ENCODE results near the gene NME7.
A peak's percentile ranks its signal among the peaks of the same experiment; 100 is the strongest.
"Not testable (repeated sequence)": the region's sequence is repeated elsewhere in the genome, so short reads cannot be mapped to it uniquely, and the experiment has no call there.

The NME7 gene
- 4.0 to 17.7 (median 13.1) reads per million in 9 experiments for total RNA-seq

DNA sequence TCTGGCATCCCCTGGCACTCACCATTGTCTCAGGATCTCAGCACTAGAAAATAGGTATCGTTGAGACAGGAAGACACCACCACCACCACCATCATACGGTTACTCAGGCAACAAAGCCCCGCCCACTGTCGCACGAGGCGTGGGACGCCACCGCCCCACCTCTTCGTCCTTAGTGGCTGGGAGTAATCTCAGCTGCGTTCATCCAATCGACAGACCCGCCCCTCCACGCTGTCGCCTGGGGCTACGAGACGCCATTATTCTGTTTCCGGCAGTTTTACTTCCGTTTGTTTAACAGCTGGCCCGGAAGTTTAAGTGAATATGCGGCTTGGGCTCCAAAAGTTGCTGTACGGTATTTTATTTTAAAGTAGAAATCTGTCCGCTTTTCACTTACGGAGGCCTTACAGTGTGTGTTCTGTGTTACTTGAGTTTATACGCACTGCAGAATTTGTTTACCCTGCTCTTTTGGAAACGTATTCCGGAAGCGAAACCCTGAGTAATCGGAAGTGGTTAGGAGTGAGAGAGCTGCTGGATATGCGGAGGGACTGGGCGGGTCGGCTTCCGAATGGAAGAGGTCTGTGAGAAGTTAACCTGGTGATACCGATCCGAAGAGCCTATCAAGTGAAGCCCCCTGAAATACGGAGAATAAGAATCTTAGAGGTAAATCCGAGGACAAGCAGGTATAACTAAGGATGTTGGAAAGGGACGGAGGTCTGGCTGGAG lies at the start of gene NME7, which contains the start of gene BLZF1:
NME7 (minus strand) TSS at position 112 of the 720 bp plus-strand sequence; CDS start at position 25, 87 bp downstream.
BLZF1 (plus strand) TSS at position 510 of the 720 bp plus-strand sequence. CDS start 1,328 bp downstream, outside the sequence.
- H3K36me3 Mint-ChIP-seq (ENCODE audit: insufficient read depth): peaks cover 6% of the 10 kb centered on the region
- H3K27ac Mint-ChIP-seq: no peak within 1 kb of the TSS
- H3K27me3 Mint-ChIP-seq: no peaks in the 10 kb centered on the region
- ATAC-seq (replicated peaks) (peak; percentile 94), DNase-seq (peak; percentile 97 to 99 (median 98))
- no peaks in the 10 kb centered on the region for H3K9me3 Mint-ChIP-seq
- H3K4me1 Mint-ChIP-seq (ENCODE audit: low read depth in 2 of 2): peaks cover 11 to 20% of the 10 kb centered on the region in 2 donors
- H3K4me3 Mint-ChIP-seq: no peak within 1 kb of the TSS

GRCh38 chr1:169414952-169415351 lies 47.4 kb upstream of the NME7 start:
- no peak overlapping the region for H3K4me3 Mint-ChIP-seq
- H3K4me1 Mint-ChIP-seq (ENCODE audit: low read depth in 2 of 2): no peaks in the 10 kb centered on the region
- H3K27me3 Mint-ChIP-seq: peaks cover 0 to 12% of the 10 kb centered on the region in 2 donors
- ATAC-seq (replicated peaks) (no peak), DNase-seq (no peak)
- no peaks in the 10 kb centered on the region for H3K36me3 Mint-ChIP-seq (ENCODE audit: insufficient read depth)
- no peak overlapping the region for H3K27ac Mint-ChIP-seq
- peaks cover 0 to 4% of the 10 kb centered on the region in 2 donors for H3K9me3 Mint-ChIP-seq

DNA sequence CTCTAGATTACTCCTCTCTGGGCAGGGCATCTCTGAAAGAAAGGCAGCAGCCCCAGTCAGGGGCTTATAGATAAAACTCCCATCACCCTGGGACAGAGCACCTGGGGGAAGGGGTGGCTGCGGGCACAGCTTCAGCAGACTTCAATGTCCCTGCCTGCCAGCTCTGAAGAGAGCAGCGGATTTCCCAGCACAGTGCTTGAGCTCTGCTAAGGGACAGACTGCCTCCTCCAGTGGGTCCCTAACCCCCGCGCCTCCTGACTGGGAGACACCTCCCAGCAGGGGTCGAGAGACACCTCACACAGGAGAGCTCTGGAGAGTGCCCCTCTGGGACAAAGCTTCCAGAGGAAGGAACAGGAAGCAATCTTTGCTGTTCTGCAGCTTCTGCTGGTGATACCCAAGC lies 40.7 kb upstream of the NME7 start:
- H3K27ac Mint-ChIP-seq; DNase-seq; ATAC-seq (replicated peaks); H3K27me3 Mint-ChIP-seq; H3K36me3 Mint-ChIP-seq (ENCODE audit: insufficient read depth); H3K4me3 Mint-ChIP-seq; H3K4me1 Mint-ChIP-seq (ENCODE audit: low read depth in 2 of 2): not testable (repeated sequence)
- H3K9me3 Mint-ChIP-seq: peaks cover 13% of the 10 kb centered on the region in 2 donors

DNA sequence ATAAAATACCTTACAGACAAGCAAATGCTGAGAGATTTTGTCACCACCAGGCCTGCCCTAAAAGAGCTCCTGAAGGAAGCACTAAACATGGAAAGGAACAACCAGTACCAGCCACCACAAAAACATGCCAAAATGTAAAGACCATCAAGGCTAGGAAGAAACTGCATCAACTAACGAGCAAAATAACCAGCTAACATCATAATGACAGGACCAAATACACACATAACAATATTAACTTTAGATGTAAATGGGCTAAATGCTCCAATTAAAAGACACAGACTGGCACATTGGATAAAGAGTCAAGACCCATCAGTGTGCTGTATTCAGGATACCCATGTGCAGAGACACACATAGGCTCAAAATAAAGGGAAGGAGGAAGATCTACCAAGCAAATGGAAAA lies 35.0 kb upstream of the NME7 start:
- H3K9me3 Mint-ChIP-seq: peaks cover 11 to 31% of the 10 kb centered on the region in 2 donors
- H3K27ac Mint-ChIP-seq; H3K36me3 Mint-ChIP-seq (ENCODE audit: insufficient read depth); DNase-seq; ATAC-seq (replicated peaks); H3K4me3 Mint-ChIP-seq; H3K4me1 Mint-ChIP-seq (ENCODE audit: low read depth in 2 of 2); H3K27me3 Mint-ChIP-seq: not testable (repeated sequence)

- H3K36me3 Mint-ChIP-seq (ENCODE audit: insufficient read depth): peaks cover 15% of the 10 kb centered on the region
Observed at GRCh38 chr1:169395955-169396354, 28.4 kb upstream of the NME7 start.

DNA sequence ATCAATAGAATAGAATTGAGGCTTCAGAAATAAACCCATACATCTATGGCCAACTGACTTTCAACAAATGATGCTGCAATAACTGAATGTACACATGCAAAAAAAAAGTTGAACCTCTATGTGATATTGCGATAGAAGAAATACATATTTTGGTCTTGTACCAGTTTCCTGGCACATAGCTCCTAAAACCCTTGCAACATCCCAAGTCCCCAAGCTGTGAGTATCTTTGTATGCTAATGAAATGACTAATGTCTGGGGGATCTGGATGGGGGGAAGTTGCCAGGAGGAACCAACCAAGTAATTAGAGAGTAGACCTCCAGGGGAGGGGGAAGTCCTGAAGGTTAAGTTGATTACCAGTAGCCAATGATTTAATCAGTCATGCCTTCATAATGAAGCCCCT lies 24.8 kb upstream of the NME7 start:
- ATAC-seq (replicated peaks): no peak
- H3K27ac Mint-ChIP-seq: no peak overlapping the region
- H3K9me3 Mint-ChIP-seq: no peaks in the 10 kb centered on the region
- H3K27me3 Mint-ChIP-seq: no peaks in the 10 kb centered on the region
- H3K4me1 Mint-ChIP-seq (ENCODE audit: low read depth in 2 of 2): peaks cover 0 to 7% of the 10 kb centered on the region in 2 donors
- peaks cover 40% of the 10 kb centered on the region for H3K36me3 Mint-ChIP-seq (ENCODE audit: insufficient read depth)
- DNase-seq: no peak
- H3K4me3 Mint-ChIP-seq: no peak overlapping the region

More at GRCh38 chr1:169395955-169396354, 28.4 kb upstream of the NME7 start:
- peak overlapping the region in 1 of 2 donors; percentile 80 for H3K27ac Mint-ChIP-seq
- DNase-seq (no peak), ATAC-seq (replicated peaks) (no peak)
- no peak overlapping the region for H3K4me3 Mint-ChIP-seq
- no peaks in the 10 kb centered on the region for H3K27me3 Mint-ChIP-seq
- H3K4me1 Mint-ChIP-seq (ENCODE audit: low read depth in 2 of 2): no peaks in the 10 kb centered on the region
- H3K9me3 Mint-ChIP-seq: no peaks in the 10 kb centered on the region

DNA sequence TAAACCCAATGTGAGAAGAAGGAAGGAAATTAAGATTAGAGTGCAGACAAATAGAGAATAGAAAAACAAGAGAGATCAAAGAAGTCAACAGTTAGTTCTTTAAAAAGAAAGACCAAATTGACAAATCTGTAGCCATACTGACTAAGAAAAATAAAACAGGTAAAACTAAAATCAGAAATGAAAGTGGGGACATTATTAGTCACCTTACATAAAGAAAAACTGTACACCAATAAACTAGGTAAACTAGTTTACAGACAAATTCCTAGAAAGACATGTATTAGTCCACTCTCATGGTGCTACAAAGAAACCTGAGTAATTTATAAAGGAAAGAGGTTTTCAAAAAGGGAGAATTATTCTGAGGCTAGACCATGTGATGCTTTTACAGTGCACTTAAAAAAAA lies 22.7 kb upstream of the NME7 start:
- Mint-ChIP-seq H3K4me1 (ENCODE audit: low read depth in 2 of 2) (peaks cover 0 to 7% of the 10 kb centered on the region in 2 donors), H3K27ac (peak overlapping the region; percentile 2 to 62), H3K4me3 (no peak overlapping the region), H3K27me3 (no peaks in the 10 kb centered on the region), H3K36me3 (ENCODE audit: insufficient read depth) (peaks cover 43% of the 10 kb centered on the region), H3K9me3 (no peaks in the 10 kb centered on the region)
- ATAC-seq (replicated peaks) (no peak), DNase-seq (no peak)

DNA sequence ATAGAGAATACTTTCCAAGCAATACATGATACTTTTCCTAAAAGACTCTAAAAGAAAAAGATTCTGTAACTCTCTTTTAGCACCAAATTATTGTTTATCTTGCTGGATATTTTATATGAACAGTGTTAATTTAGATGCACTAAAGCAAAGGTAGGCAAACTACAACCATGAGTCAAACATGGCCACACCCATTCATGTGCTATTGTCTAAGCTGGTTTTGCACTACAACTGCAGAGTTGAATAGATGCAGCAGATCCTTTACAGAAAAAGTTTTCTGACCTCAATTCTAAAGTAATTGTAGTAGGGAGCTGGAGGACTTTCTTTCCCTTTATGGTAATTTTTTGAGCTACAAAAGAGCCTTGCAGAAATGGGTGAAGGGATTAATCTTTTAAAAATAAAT lies 19.8 kb upstream of the NME7 start:
- DNase-seq (no peak), ATAC-seq (replicated peaks) (no peak)
- H3K27ac Mint-ChIP-seq: no peak overlapping the region
- H3K9me3 Mint-ChIP-seq: no peaks in the 10 kb centered on the region
- no peak overlapping the region for H3K4me3 Mint-ChIP-seq
- peaks cover 0 to 7% of the 10 kb centered on the region in 2 donors for H3K4me1 Mint-ChIP-seq (ENCODE audit: low read depth in 2 of 2)
- peaks cover 37% of the 10 kb centered on the region for H3K36me3 Mint-ChIP-seq (ENCODE audit: insufficient read depth)
- no peaks in the 10 kb centered on the region for H3K27me3 Mint-ChIP-seq

DNA sequence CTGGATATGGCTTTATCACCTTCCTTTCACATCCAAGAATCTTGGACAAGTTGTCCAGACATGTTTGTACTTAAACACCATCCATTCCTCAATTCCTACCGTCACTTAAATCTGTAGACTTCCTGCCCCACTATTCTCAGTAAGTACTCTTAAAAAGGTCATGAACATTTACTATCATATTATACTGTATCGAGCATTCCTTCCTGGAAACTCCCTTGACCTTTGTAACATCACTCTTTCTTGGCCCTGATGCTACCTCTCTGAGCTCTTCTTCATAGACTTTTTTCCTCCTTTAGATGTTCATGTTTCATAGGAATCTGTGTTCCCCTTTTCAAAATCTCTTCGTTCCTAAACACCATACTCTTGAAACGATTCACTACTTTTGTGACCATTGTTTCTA lies 15.9 kb upstream of the NME7 start:
- no peaks in the 10 kb centered on the region for H3K9me3 Mint-ChIP-seq
- H3K4me3 Mint-ChIP-seq: no peak overlapping the region
- H3K36me3 Mint-ChIP-seq (ENCODE audit: insufficient read depth): peaks cover 36% of the 10 kb centered on the region
- ATAC-seq (replicated peaks): no peak
- no peak for DNase-seq
- peaks cover 0 to 2% of the 10 kb centered on the region in 2 donors for H3K4me1 Mint-ChIP-seq (ENCODE audit: low read depth in 2 of 2)
- H3K27ac Mint-ChIP-seq: no peak overlapping the region
- no peaks in the 10 kb centered on the region for H3K27me3 Mint-ChIP-seq

GRCh38 chr1:169381162-169381561 lies 13.6 kb upstream of the NME7 start:
- H3K4me3 Mint-ChIP-seq: no peak overlapping the region
- DNase-seq (no peak), ATAC-seq (replicated peaks) (no peak)
- peaks cover 0 to 2% of the 10 kb centered on the region in 2 donors for H3K4me1 Mint-ChIP-seq (ENCODE audit: low read depth in 2 of 2)
- H3K9me3 Mint-ChIP-seq: no peaks in the 10 kb centered on the region
- H3K36me3 Mint-ChIP-seq (ENCODE audit: insufficient read depth): peaks cover 50% of the 10 kb centered on the region
- no peaks in the 10 kb centered on the region for H3K27me3 Mint-ChIP-seq
- H3K27ac Mint-ChIP-seq: no peak overlapping the region

- H3K27me3 Mint-ChIP-seq: no peaks in the 10 kb centered on the region
- peaks cover 16% of the 10 kb centered on the region for H3K36me3 Mint-ChIP-seq (ENCODE audit: insufficient read depth)
- ATAC-seq (replicated peaks): no peak
- peaks cover 6 to 9% of the 10 kb centered on the region in 2 donors for H3K4me1 Mint-ChIP-seq (ENCODE audit: low read depth in 2 of 2)
- no peak overlapping the region for H3K4me3 Mint-ChIP-seq
- no peak for DNase-seq
- H3K27ac Mint-ChIP-seq: no peak overlapping the region
- no peaks in the 10 kb centered on the region for H3K9me3 Mint-ChIP-seq
Observed at GRCh38 chr1:169371404-169371803, 3.8 kb upstream of the NME7 start.

- Mint-ChIP-seq H3K36me3 (ENCODE audit: insufficient read depth) (peaks cover 10% of the 10 kb centered on the region), H3K9me3 (no peaks in the 10 kb centered on the region), H3K4me3 (no peak overlapping the region)
Observed at GRCh38 chr1:169368406-169368769, 791 bp upstream of the NME7 start.

GRCh38 chr1:169367096-169367685 lies 406 bp downstream of the NME7 start:
- no peaks in the 10 kb centered on the region for H3K9me3 Mint-ChIP-seq

More at GRCh38 chr1:169368406-169368769, 791 bp upstream of the NME7 start:
- Mint-ChIP-seq H3K4me1 (ENCODE audit: low read depth in 2 of 2) (peaks cover 10 to 17% of the 10 kb centered on the region in 2 donors), H3K27ac (no peak overlapping the region), H3K27me3 (no peaks in the 10 kb centered on the region)
- ATAC-seq (replicated peaks) (no peak), DNase-seq (peak; percentile 13 to 20 (median 17))

DNA sequence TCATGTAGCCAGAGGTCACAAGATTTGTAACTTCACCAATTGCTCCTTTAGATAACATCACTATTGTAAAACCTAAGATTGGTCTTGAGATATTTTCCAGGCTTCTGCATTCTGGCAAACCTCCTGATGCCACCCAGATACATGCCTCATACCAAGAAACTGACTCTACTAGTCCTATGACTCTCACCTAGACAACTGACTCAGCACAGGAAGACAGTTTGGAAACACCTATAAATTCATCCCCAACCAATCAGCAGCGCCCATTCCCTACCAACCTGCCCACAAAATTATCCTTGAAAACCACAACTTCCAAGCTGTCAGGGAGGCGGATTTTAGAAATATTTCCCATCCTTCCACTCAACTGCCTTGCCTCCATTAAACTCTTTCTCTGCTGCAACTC lies 2.6 kb downstream of the NME7 start:
- ATAC-seq (replicated peaks): no peak
- no peak overlapping the region for H3K27ac Mint-ChIP-seq
- DNase-seq: no peak
- no peak overlapping the region for H3K4me3 Mint-ChIP-seq
- no peaks in the 10 kb centered on the region for H3K9me3 Mint-ChIP-seq
- no peaks in the 10 kb centered on the region for H3K27me3 Mint-ChIP-seq
- H3K4me1 Mint-ChIP-seq (ENCODE audit: low read depth in 2 of 2): peaks cover 9 to 21% of the 10 kb centered on the region in 2 donors
- H3K36me3 Mint-ChIP-seq (ENCODE audit: insufficient read depth): peaks cover 2% of the 10 kb centered on the region

More at GRCh38 chr1:169367096-169367685, 406 bp downstream of the NME7 start:
- ATAC-seq (replicated peaks): no peak
- H3K27me3 Mint-ChIP-seq: no peaks in the 10 kb centered on the region
- H3K4me3 Mint-ChIP-seq: no peak overlapping the region
- peaks cover 11 to 27% of the 10 kb centered on the region in 2 donors for H3K4me1 Mint-ChIP-seq (ENCODE audit: low read depth in 2 of 2)
- no peak overlapping the region for H3K27ac Mint-ChIP-seq
- DNase-seq: peak in 1 of 3 experiments; percentile 1
- peaks cover 5% of the 10 kb centered on the region for H3K36me3 Mint-ChIP-seq (ENCODE audit: insufficient read depth)

Measured in effector memory CD8-positive, alpha-beta T cell (primary cell).